GM19438 (cell line): ENCODE measurements around the gene LHX4.

Experiments
- ATAC-seq: cut with Tn5 transposase; IDR thresholded peaks from one replicate; pipeline ENCODE4 v1.9.1; 2021; ENCODE audit warnings: low read depth; ENCODE audit not compliant: unreplicated experiment

LHX4 gene

GRCh38 chr1:180255536-180256340 is 25.7 kb downstream of the LHX4 start:
- no peak for ATAC-seq

- no peak for ATAC-seq
These were observed 26.4 kb downstream of the LHX4 start for GRCh38 chr1:180256341-180257027.

GRCh38 chr1:180257028-180257386 is 26.9 kb downstream of the LHX4 start:
- no peak for ATAC-seq

- ATAC-seq: no peak
These were observed 27.4 kb downstream of the LHX4 start for GRCh38 chr1:180257486-180257885.

- no peak for ATAC-seq
These were observed 28.2 kb downstream of the LHX4 start for GRCh38 chr1:180258290-180258689.

- no peak for ATAC-seq
These were observed 28.9 kb downstream of the LHX4 start for GRCh38 chr1:180258935-180259334.

GRCh38 chr1:180259431-180260338 is 29.6 kb downstream of the LHX4 start:
- ATAC-seq: no peak

- ATAC-seq: no peak
These were observed 30.5 kb downstream of the LHX4 start for GRCh38 chr1:180260541-180260940.

GRCh38 chr1:180261030-180261429 is 31.0 kb downstream of the LHX4 start:
- no peak for ATAC-seq

GRCh38 chr1:180261524-180262155 is 31.6 kb downstream of the LHX4 start:
- no peak for ATAC-seq

- ATAC-seq: no peak
These were observed 32.8 kb downstream of the LHX4 start for GRCh38 chr1:180262628-180263488.

- no peak for ATAC-seq
These were observed 34.5 kb downstream of the LHX4 start for GRCh38 chr1:180264595-180264994.

GRCh38 chr1:180265201-180265600 is 35.1 kb downstream of the LHX4 start:
- no peak for ATAC-seq

GRCh38 chr1:180265871-180266270 is 35.8 kb downstream of the LHX4 start:
- ATAC-seq: no peak

GRCh38 chr1:180266275-180267210 is 36.5 kb downstream of the LHX4 start:
- no peak for ATAC-seq

- no peak for ATAC-seq
These were observed 37.1 kb downstream of the LHX4 start for GRCh38 chr1:180267211-180267561.

- no peak for ATAC-seq
These were observed 37.9 kb downstream of the LHX4 start for GRCh38 chr1:180267761-180268555.

- no peak for ATAC-seq
These were observed 38.6 kb downstream of the LHX4 start for GRCh38 chr1:180268556-180269075.
